SK-N-SH (cell line): ENCODE measurements around the gene PNPLA2.

Experiments used
- CTCF ChIP-seq: fragments of 200-600 bp; sonication (generic); IDR thresholded peaks from 2 replicates; pipeline ENCODE4 v1.6.1; 2017; ENCODE audit warnings: antibody characterized with exemption, mild to moderate bottlenecking, moderate library complexity
- FOXM1 ChIP-seq: IDR thresholded peaks from 2 replicates; pipeline ENCODE4 v1.4.0; 2012; ENCODE audit warnings: low read depth, mild to moderate bottlenecking
- GABPA ChIP-seq: IDR thresholded peaks from 2 replicates; pipeline ENCODE4 v1.4.0; 2012; ENCODE audit warnings: low read depth, mild to moderate bottlenecking
- POLR2AphosphoS5 ChIP-seq: IDR thresholded peaks from 2 replicates; pipeline ENCODE4 v1.6.1; 2012; ENCODE audit warnings: low read depth, low read length
- RCOR1 ChIP-seq: fragments of 150-350 bp; IDR thresholded peaks from 2 replicates; pipeline ENCODE4 v1.6.1; 2017; ENCODE audit warnings: antibody characterized with exemption, low read length
- RXRA ChIP-seq: IDR thresholded peaks from 2 replicates; pipeline ENCODE4 v1.4.0; 2012; ENCODE audit warnings: low read depth, mild to moderate bottlenecking, borderline replicate concordance
- TAF1 ChIP-seq: IDR thresholded peaks from 2 replicates; pipeline ENCODE4 v1.6.1; 2012; ENCODE audit warnings: low read depth, mild to moderate bottlenecking, low read length, moderate library complexity, borderline replicate concordance

- TF ChIP-seq GABPA = no peak
- no peak for TF ChIP-seq CTCF
- no peak for TF ChIP-seq TAF1
- TF ChIP-seq RXRA = no peak
- TF ChIP-seq FOXM1 = no peak
- no peak for TF ChIP-seq POLR2AphosphoS5
- TF ChIP-seq RCOR1 = no peak
Measured at GRCh38 chr11:771617-772204, 47.0 kb upstream of the PNPLA2 start.
